ENCODE measurements around the gene BANK1.

GRCh38 chr4:102042871-102043802, 252.6 kb downstream of the BANK1 start:
- no peak for TF ChIP-seq EZH2 (IDR thresholded peaks at IDR 0.05; ENCODE audit: low read depth)
- TF ChIP-seq, protein P1, sequence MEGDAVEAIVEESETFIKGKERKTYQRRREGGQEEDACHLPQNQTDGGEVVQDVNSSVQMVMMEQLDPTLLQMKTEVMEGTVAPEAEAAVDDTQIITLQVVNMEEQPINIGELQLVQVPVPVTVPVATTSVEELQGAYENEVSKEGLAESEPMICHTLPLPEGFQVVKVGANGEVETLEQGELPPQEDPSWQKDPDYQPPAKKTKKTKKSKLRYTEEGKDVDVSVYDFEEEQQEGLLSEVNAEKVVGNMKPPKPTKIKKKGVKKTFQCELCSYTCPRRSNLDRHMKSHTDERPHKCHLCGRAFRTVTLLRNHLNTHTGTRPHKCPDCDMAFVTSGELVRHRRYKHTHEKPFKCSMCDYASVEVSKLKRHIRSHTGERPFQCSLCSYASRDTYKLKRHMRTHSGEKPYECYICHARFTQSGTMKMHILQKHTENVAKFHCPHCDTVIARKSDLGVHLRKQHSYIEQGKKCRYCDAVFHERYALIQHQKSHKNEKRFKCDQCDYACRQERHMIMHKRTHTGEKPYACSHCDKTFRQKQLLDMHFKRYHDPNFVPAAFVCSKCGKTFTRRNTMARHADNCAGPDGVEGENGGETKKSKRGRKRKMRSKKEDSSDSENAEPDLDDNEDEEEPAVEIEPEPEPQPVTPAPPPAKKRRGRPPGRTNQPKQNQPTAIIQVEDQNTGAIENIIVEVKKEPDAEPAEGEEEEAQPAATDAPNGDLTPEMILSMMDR (conservative IDR thresholded peaks at IDR 0.05): no peak

Data from PC-9 (cell line).